Endothelial cell of umbilical vein (primary cell): ENCODE data around the gene LGALS7.

Source experiments
- CTCF ChIP-seq, 2 donors: IDR thresholded peaks; 1 replicate in 1 of 2; 2 replicates in 1 of 2; pipeline ENCODE4 v1.5.1; 2011; ENCODE audit warnings: low read length in 2 of 2, mild to moderate bottlenecking in 2 of 2, moderate library complexity in 2 of 2, control low read depth in 1 of 2, inconsistent platforms in 1 of 2, low read depth in 1 of 2; ENCODE audit not compliant: insufficient read depth in 1 of 2; ENCODE audit errors: extremely low read depth in 1 of 2
- EZH2 ChIP-seq: IDR thresholded peaks from 2 replicates; pipeline ENCODE4 v1.6.1; 2012; ENCODE audit warnings: borderline replicate concordance, low read depth, mild to moderate bottlenecking, moderate library complexity, low read length, inconsistent platforms; ENCODE audit not compliant: severe bottlenecking
- MAX ChIP-seq: IDR thresholded peaks from 2 replicates; pipeline ENCODE4 v1.6.1; 2011; ENCODE audit not compliant: insufficient read depth, insufficient read length
- POLR2A ChIP-seq: IDR thresholded peaks from 2 replicates; pipeline ENCODE4 v1.6.1; 2012; ENCODE audit warnings: low read depth, mild to moderate bottlenecking, control low read depth, low read length

- TF ChIP-seq EZH2 (no peak), CTCF (IDR thresholded peaks at IDR 0.05; ENCODE audit: extremely low read depth in 1 of 2, insufficient read depth in 1 of 2, low read depth in 1 of 2, low read length in 2 of 2) (no peak), POLR2A (no peak), MAX (no peak)
Measured at GRCh38 chr19:38727868-38728660, 45.3 kb downstream of the LGALS7 start.
